IPS-18c (cell line): ENCODE measurements around the gene FNBP1.
A peak's percentile ranks its signal among the peaks of the same experiment; 100 is the strongest.
"Not testable (repeated sequence)": the region's sequence is repeated elsewhere in the genome, so short reads cannot be mapped to it uniquely, and the experiment has no call there.

Experiments used
- H3K4me3 ChIP-seq: 2 replicates; pipeline ENCODE4 v1.7.0; 2013; ENCODE audit warnings: low read depth, mild to moderate bottlenecking, low read length, moderate library complexity; ENCODE audit not compliant: insufficient read depth
- H3K9me3 ChIP-seq: one replicate; pipeline ENCODE4 v1.6.1; 2013; ENCODE audit warnings: mild to moderate bottlenecking, low read length, moderate library complexity; ENCODE audit not compliant: control insufficient read depth, insufficient read depth

The FNBP1 gene

DNA sequence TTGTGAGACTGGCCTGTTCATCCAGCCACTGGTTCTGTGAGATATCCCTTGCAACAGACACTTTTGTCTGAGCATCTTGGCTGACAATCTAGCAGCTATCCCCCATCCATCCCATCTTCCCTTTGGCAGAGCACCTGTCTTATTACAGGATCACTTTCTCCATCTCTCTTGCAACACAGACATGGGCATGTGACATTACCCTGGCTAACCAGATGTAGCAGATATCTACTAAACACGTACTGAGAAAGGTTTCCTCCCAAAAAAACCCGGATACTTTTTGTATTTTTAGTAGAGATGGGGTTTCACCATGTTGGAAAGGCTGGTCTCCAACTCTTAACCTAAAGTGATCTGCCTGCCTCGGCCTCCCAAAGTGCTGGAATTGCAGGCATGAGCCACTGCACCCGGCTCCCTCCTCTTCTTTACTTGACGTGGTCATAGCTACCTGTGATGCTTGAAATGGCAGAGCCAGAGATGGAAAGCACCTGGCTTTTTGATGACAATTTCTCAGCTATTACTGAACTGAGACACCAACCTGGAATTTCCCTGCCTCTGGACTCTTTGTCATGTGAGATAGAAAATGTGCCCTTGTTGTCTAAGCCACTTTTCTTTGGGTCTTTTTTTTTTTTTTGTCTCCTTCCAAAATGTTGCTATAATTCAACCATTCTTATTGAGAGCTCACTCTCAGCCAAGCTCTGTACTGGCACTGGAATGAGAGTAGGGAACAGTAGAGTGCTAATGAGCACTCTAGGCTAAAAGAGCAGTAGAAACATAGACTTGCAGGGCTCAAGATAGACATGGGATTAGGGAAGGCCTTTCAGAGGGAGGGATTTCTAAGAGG lies 32.6 kb downstream of the FNBP1 start:
- Histone ChIP-seq H3K9me3 (peaks cover 2% of the 10 kb centered on the region), H3K4me3 (no peak overlapping the region)

GRCh38 chr9:130009546-130009945 lies 33.4 kb downstream of the FNBP1 start:
- H3K9me3 ChIP-seq, H3K4me3 ChIP-seq: not testable (repeated sequence)

GRCh38 chr9:130008538-130008937 lies 34.5 kb downstream of the FNBP1 start:
- Histone ChIP-seq H3K4me3 (no peak overlapping the region), H3K9me3 (peaks cover 2% of the 10 kb centered on the region)

- H3K4me3 ChIP-seq = not testable (repeated sequence)
These were observed 36.0 kb downstream of the FNBP1 start for GRCh38 chr9:130006952-130007351.

GRCh38 chr9:130003943-130004552 lies 38.9 kb downstream of the FNBP1 start:
- Histone ChIP-seq H3K4me3 (no peak overlapping the region), H3K9me3 (peaks cover 2% of the 10 kb centered on the region)

More at GRCh38 chr9:130006952-130007351, 36.0 kb downstream of the FNBP1 start:
- H3K9me3 ChIP-seq = not testable (repeated sequence)

GRCh38 chr9:130002320-130002719 lies 40.7 kb downstream of the FNBP1 start:
- no peak overlapping the region for H3K4me3 ChIP-seq
- H3K9me3 ChIP-seq = peaks cover 2% of the 10 kb centered on the region

DNA sequence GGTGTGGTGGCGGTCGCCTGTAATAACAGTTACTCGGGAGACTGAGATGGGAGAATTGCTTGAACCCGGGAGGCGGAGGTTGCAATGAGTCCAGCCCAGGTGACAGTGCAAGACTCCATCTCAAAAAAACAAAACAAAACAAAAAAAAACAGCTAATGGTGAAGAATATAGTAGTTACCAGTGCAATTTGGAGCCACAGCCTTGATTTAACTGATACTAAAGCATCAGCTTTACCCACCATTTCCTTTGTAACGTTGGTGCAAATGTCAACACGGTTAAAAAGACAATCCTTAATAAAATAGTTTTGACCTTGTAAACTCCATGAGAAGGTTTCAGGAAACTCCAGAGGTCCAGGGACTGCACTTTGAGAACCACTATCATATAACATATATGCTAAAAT lies 41.8 kb downstream of the FNBP1 start:
- Histone ChIP-seq H3K4me3 (no peak overlapping the region), H3K9me3 (peaks cover 2% of the 10 kb centered on the region)

DNA sequence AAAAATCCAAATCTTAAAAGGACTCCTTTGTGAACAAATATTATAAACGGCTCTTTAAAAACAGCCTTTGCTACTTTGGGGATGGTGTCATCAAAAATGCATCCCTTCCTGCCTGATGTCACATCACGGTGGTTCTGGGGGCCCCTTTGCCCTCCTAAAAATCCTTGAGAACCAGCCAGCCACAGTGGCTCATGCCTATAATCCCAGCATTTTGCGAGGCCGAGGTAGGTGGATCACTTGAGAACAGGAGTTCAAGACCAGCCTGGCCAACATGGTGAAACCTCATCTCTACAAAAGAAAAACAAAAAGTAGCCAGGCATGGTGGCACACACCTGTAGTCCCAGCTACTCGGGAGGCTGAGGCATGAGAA lies 43.9 kb downstream of the FNBP1 start:
- Histone ChIP-seq H3K9me3 (peaks cover 5% of the 10 kb centered on the region), H3K4me3 (no peak overlapping the region)

GRCh38 chr9:129998491-129999140 lies 44.4 kb downstream of the FNBP1 start:
- H3K4me3 ChIP-seq = no peak overlapping the region
- peaks cover 5% of the 10 kb centered on the region for H3K9me3 ChIP-seq

- not testable (repeated sequence) for H3K9me3 ChIP-seq, H3K4me3 ChIP-seq
These were observed 45.3 kb downstream of the FNBP1 start for GRCh38 chr9:129997706-129998105.

- Histone ChIP-seq H3K4me3 (no peak overlapping the region), H3K9me3 (peaks cover 5% of the 10 kb centered on the region)
These were observed 46.7 kb downstream of the FNBP1 start for GRCh38 chr9:129996161-129996830.

DNA sequence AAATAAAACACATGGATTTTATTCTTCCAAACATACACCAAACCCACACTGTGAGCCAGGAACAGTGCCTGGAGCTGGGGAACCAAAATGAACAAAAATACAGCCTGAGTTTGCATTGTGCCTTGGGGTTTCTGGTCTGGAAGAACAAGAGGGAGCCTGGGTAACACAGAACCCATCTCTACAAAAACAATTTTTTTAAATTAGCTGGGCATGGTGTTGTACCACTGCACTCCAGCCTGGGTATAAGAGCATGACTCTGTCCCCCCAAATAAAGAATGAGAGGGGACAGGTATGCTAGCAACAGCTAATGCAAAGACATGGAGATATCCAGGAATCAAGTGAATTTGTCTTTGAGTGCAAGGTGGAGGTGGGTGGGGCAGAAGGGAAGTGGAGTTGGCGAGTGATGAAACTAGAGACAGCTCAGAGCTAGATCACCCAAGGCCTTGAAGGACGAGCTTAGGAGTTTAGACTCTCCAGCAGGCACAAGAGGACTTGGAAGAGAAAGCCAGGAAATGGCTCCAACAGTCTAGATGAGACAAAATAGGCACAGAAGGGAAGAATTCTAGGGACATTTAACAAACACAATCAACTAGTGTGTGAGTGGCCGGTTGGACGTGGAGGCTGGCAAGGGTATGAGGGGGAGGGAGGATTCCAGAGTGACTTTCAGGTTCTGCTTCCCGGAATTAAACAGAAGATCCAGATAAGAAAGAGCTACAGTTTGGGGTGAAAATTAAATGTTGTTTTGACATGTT lies 47.4 kb downstream of the FNBP1 start:
- H3K4me3 ChIP-seq = no peak overlapping the region
- H3K9me3 ChIP-seq = peaks cover 3% of the 10 kb centered on the region

GRCh38 chr9:129994882-129995281 lies 48.1 kb downstream of the FNBP1 start:
- H3K4me3 ChIP-seq = no peak overlapping the region

DNA sequence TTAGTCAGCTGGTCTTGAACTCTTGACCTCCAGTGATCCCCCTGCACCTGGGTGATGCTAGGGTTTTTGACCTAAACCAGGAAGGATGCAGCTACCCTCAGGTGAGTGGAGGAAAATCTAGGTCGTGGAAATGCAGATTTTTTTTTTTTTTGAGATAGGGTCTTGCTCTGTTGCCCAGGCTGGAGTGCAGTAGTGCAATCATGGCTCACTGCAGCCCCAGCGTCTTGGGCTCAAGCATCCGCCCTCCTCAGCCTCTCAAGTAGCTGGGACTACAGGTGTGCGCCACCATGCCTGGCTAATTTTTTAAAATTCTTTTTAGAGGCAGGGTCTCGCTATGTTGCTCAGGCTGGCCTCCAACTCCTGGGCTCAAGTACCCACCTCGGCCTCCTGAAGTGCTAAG lies 51.9 kb downstream of the FNBP1 start:
- H3K4me3 ChIP-seq = not testable (repeated sequence)

More at GRCh38 chr9:129994882-129995281, 48.1 kb downstream of the FNBP1 start:
- peaks cover 3% of the 10 kb centered on the region for H3K9me3 ChIP-seq

GRCh38 chr9:129990269-129991010 lies 52.5 kb downstream of the FNBP1 start:
- Histone ChIP-seq H3K4me3 (no peak overlapping the region), H3K9me3 (no peaks in the 10 kb centered on the region)

More for the DNA sequence above, 51.9 kb downstream of the FNBP1 start:
- not testable (repeated sequence) for H3K9me3 ChIP-seq

DNA sequence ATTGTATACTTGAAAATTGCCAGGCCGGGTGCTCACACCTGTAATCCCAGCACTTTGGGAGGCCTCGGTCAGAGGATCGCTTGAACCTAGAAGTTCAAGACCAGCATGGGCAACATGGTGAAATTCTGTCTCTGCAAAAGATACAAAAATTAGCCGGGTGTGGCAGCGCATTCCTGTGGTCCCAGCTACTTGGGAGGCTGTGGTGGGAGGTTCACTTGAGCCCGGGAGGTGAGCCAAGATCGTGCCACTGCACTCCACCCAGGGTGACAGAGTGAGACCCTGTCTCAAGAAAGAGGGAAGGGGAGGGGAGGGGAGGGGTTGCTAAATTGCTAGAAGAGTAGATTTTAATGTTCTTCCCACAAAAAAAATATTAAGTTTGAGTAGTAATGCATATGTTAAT lies 53.2 kb downstream of the FNBP1 start:
- Histone ChIP-seq H3K9me3 (no peaks in the 10 kb centered on the region), H3K4me3 (0 out of 2 replicates have a peak overlapping the region, but pooled peaks have one; percentile 3)
